ENCODE results near the gene GINS1.

DNA sequence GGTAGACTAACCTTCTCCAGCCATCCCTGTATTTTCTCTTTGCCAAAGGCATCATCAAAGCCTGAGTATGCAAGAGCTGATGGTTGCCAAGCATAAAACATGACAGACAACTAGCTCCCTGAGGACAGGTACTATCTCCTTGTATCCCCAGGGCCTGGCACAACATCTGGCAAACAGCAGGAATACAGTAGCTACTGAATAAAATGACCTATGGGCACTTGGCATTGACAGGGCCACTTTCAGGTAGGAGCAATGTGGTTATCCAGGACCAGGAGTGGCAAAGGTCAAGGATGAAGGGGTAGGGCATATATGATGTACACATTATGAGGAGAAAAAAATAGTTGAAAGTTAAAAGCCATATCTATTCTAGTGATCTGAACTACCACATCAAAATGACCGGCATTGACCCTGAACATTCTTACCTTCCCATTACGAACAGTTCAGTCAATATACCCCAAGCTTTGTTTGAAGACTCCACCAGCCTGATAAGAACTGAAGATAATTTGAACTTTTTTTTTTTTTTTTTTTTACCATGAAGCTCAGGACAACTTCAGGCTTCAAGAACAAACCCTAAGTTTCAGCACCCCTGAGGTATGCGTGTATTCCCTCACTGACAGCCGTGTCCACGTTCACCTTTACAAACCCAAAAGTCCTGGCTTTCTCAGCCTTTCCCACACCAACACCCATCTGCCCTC, 29.1 kb upstream of the GINS1 start:
- no peak for TF ChIP-seq POLR2AphosphoS5 (IDR thresholded peaks at IDR 0.05; ENCODE audit: low read depth, low read length)
- no peak for TF ChIP-seq TAF1 (IDR thresholded peaks at IDR 0.05; ENCODE audit: low read depth, low read length)

Data from GM12891 (cell line).